IPS DF 6.9 (cell line): ENCODE data around the gene CLK1.

Source experiments
- DNase-seq: peaks from one replicate; pipeline ENCODE4 v3.0.0-alpha.2; 2013; ENCODE audit warnings: low read depth, low spot score
- H3K27ac ChIP-seq: one replicate; pipeline ENCODE4 v1.5.1; 2013; ENCODE audit warnings: low read length, control low read depth
- H3K27me3 ChIP-seq: 2 replicates; pipeline ENCODE4 v1.6.1; 2013; ENCODE audit warnings: mild to moderate bottlenecking, low read length; ENCODE audit not compliant: control insufficient read depth, insufficient read depth
- H3K36me3 ChIP-seq: 2 replicates; pipeline ENCODE4 v1.6.1; 2013; ENCODE audit warnings: low read length; ENCODE audit not compliant: control insufficient read depth, insufficient read depth
- H3K4me1 ChIP-seq: 2 replicates; pipeline ENCODE4 v1.6.1; 2013; ENCODE audit warnings: low read length; ENCODE audit not compliant: control insufficient read depth, insufficient read depth
- H3K4me3 ChIP-seq: 2 replicates; pipeline ENCODE4 v1.5.1; 2013; ENCODE audit warnings: mild to moderate bottlenecking, low read length
- H3K9me3 ChIP-seq: 2 replicates; pipeline ENCODE4 v1.6.1; 2013; ENCODE audit warnings: low read length, inconsistent platforms; ENCODE audit not compliant: control insufficient read depth, insufficient read depth
- WGBS: extraction: QIAGEN DNeasy Blood & Tissue Kit; methylation state at CpG from one replicate; pipeline ENCODE4 v1.1.7; 2013; ENCODE audit warnings: mixed read lengths, missing lambda C conversion rate; ENCODE audit not compliant: insufficient read length, insufficient coverage; 5-methylcytosine and 5-hydroxymethylcytosine counted together

CLK1 gene

GRCh38 chr2:200851398-200852248 is 12.8 kb downstream of the CLK1 start:
- no peak overlapping the region for H3K27ac ChIP-seq
- H3K27me3 ChIP-seq = no peaks in the 10 kb centered on the region
- no peaks in the 10 kb centered on the region for H3K9me3 ChIP-seq
- H3K36me3 ChIP-seq = peaks cover 21% of the 10 kb centered on the region; the same call in 1 of the 2 replicates
- DNase-seq = no peak
- WGBS = no CpG with 5 or more reads among the region's 6 CpGs
- no peak overlapping the region for H3K4me3 ChIP-seq
- no peaks in the 10 kb centered on the region for H3K4me1 ChIP-seq

- Histone ChIP-seq H3K9me3 (no peaks in the 10 kb centered on the region), H3K27me3 (no peaks in the 10 kb centered on the region), H3K4me3 (no peak overlapping the region), H3K36me3 (peaks cover 21% of the 10 kb centered on the region; the same call in 1 of the 2 replicates), H3K27ac (no peak overlapping the region), H3K4me1 (no peaks in the 10 kb centered on the region)
- no CpG with 5 or more reads among the region's 14 CpGs for WGBS
- no peak for DNase-seq
Measured at GRCh38 chr2:200850512-200851256, 13.8 kb downstream of the CLK1 start.

DNA sequence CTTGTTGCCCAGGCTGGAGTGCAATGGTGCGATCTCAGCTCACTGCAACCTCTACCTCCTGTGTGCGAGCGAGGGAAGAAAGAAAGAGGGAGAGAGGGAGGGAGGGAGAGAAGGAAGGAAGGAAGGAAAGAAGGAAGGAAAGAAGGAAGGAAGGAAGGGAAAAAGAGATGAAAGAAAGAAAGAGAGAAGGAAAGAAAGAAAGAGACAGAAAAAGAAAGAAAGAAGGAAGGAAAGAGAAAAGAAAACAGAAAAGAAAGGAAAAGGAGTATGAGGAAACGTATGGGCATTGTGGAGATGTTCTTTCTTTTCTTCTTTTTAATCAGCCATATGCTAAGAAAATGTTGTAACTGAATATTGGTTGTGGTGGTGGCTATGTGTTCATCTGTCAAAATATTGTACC is 16.5 kb downstream of the CLK1 start:
- H3K4me1 ChIP-seq = no peaks in the 10 kb centered on the region

DNA sequence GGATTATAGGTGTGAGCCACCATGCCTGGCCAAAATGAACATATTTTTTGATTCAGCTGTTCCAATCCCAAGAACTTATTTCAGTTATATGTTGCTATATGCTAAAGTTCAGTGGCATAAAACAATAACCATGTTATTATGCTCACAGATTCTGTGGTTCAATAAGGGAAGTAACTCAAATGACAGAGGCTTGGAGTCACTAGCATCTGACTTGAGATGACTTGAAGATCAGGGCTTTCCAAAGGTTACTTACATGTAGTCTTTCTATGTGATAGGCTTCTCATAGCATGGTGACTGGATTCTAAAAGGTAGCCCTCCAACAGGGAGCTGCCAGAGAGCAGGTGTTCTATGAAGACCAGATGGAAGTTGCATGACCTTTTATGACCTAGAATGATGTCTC is 17.2 kb downstream of the CLK1 start:
- peaks cover 6% of the 10 kb centered on the region; the same call in 1 of the 2 replicates for H3K36me3 ChIP-seq
- no peaks in the 10 kb centered on the region for H3K27me3 ChIP-seq
- H3K9me3 ChIP-seq = no peaks in the 10 kb centered on the region
- H3K27ac ChIP-seq = no peak overlapping the region
- no peak for DNase-seq
- H3K4me3 ChIP-seq = no peak overlapping the region
- H3K4me1 ChIP-seq = no peaks in the 10 kb centered on the region

More for the DNA sequence above, 16.5 kb downstream of the CLK1 start:
- H3K4me3 ChIP-seq = no peak overlapping the region
- H3K9me3 ChIP-seq = no peaks in the 10 kb centered on the region
- no CpG with 5 or more reads among the region's 4 CpGs for WGBS
- no peak for DNase-seq
- H3K36me3 ChIP-seq = peaks cover 9% of the 10 kb centered on the region; the same call in 1 of the 2 replicates
- no peak overlapping the region for H3K27ac ChIP-seq
- H3K27me3 ChIP-seq = no peaks in the 10 kb centered on the region

GRCh38 chr2:200845669-200846325 is 18.7 kb downstream of the CLK1 start:
- WGBS = no CpG with 5 or more reads among the region's 10 CpGs
- Histone ChIP-seq H3K36me3 (no peaks in the 10 kb centered on the region), H3K4me1 (no peaks in the 10 kb centered on the region), H3K27ac (no peak overlapping the region), H3K9me3 (no peaks in the 10 kb centered on the region), H3K4me3 (no peak overlapping the region), H3K27me3 (no peaks in the 10 kb centered on the region)
- no peak for DNase-seq

GRCh38 chr2:200845194-200845593 is 19.3 kb downstream of the CLK1 start:
- Histone ChIP-seq H3K36me3 (no peaks in the 10 kb centered on the region), H3K4me1 (no peaks in the 10 kb centered on the region), H3K4me3 (no peak overlapping the region), H3K27ac (no peak overlapping the region), H3K27me3 (no peaks in the 10 kb centered on the region), H3K9me3 (no peaks in the 10 kb centered on the region)
- no CpG with 5 or more reads among the region's 5 CpGs for WGBS
- no peak for DNase-seq

GRCh38 chr2:200843993-200844948 is 20.2 kb downstream of the CLK1 start:
- Histone ChIP-seq H3K27me3 (no peaks in the 10 kb centered on the region), H3K4me1 (no peaks in the 10 kb centered on the region), H3K27ac (no peak overlapping the region), H3K9me3 (no peaks in the 10 kb centered on the region), H3K4me3 (no peak overlapping the region), H3K36me3 (no peaks in the 10 kb centered on the region)
- DNase-seq = no peak
- no CpG with 5 or more reads among the region's 24 CpGs for WGBS

GRCh38 chr2:200839513-200839912 is 24.9 kb downstream of the CLK1 start:
- Histone ChIP-seq H3K36me3 (no peaks in the 10 kb centered on the region), H3K4me1 (no peaks in the 10 kb centered on the region), H3K4me3 (no peak overlapping the region), H3K9me3 (no peaks in the 10 kb centered on the region), H3K27ac (no peak overlapping the region), H3K27me3 (no peaks in the 10 kb centered on the region)
- WGBS = no CpG with 5 or more reads among the region's 3 CpGs
- no peak for DNase-seq

- H3K27ac ChIP-seq = no peak overlapping the region
- DNase-seq = no peak
- H3K4me1 ChIP-seq = no peaks in the 10 kb centered on the region
- no peak overlapping the region for H3K4me3 ChIP-seq
- no CpG with 5 or more reads among the region's 4 CpGs for WGBS
- no peaks in the 10 kb centered on the region for H3K9me3 ChIP-seq
- H3K36me3 ChIP-seq = no peaks in the 10 kb centered on the region
- H3K27me3 ChIP-seq = no peaks in the 10 kb centered on the region
Measured at GRCh38 chr2:200834701-200835100, 29.8 kb downstream of the CLK1 start.
